Liver (tissue), 3 donors: Measurements from ENCODE around the gene UNC5A.

Experiments used
- ATF3 ChIP-seq: IDR thresholded peaks from 2 replicates; pipeline ENCODE4 v1.6.1; 2016; ENCODE audit warnings: antibody characterized with exemption
- GABPA ChIP-seq, 2 donors: IDR thresholded peaks in 1 of 2; conservative IDR thresholded peaks in 1 of 2; 2 replicates each; pipeline ENCODE4 v1.6.1; 2016; ENCODE audit warnings: antibody characterized with exemption in 2 of 2, mild to moderate bottlenecking in 1 of 2, moderate library complexity in 1 of 2
- JUND ChIP-seq, 2 donors: IDR thresholded peaks; 2 replicates each; pipeline ENCODE4 v1.6.1; 2016; ENCODE audit warnings: antibody characterized with exemption in 2 of 2
- MAX ChIP-seq: IDR thresholded peaks from 2 replicates; pipeline ENCODE4 v1.6.1; 2016; ENCODE audit warnings: antibody characterized with exemption
- RAD21 ChIP-seq, 2 donors: IDR thresholded peaks; 2 replicates each; pipeline ENCODE4 v1.6.1; 2016; ENCODE audit warnings: antibody characterized with exemption in 2 of 2, mild to moderate bottlenecking in 2 of 2
- REST ChIP-seq: IDR thresholded peaks from 2 replicates; pipeline ENCODE4 v1.6.1; 2016; ENCODE audit warnings: antibody characterized with exemption, mild to moderate bottlenecking
- SP1 ChIP-seq: IDR thresholded peaks from 2 replicates; pipeline ENCODE4 v1.6.1; 2018; ENCODE audit warnings: antibody characterized with exemption, mild to moderate bottlenecking
- YY1 ChIP-seq: IDR thresholded peaks from 2 replicates; pipeline ENCODE4 v1.6.1; 2016; ENCODE audit warnings: antibody characterized with exemption, mild to moderate bottlenecking
- TF ChIP-seq, protein P1 (sequence below): fragments of 150-350 bp; IDR thresholded peaks from 2 replicates; pipeline ENCODE4 v1.5.1; 2017; ENCODE audit warnings: improper control_type of control experiment, low read depth, low read length; ENCODE audit not compliant: missing input control
- donor health status: healthy.
- donor health status: healthy.

DNA sequence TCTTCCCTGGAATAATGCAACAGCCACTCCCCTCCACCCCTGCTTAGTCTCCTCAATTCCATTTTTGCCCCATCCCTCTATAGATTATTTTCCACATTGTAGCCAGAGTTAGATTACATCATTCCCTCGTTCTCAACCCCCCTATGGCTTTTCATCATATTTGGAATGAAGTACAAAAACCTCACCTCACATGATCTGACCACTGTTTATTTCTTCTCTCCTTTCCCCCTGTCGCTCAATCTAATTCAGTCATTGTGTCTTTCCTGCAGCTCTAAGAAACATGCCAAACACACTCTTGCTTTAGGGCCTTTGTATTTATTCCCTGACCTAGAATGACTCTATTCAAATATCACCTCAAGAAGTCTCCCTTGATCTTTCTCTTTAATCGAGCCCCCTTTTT, 111.4 kb downstream of the UNC5A start:
- TF ChIP-seq, protein P1, sequence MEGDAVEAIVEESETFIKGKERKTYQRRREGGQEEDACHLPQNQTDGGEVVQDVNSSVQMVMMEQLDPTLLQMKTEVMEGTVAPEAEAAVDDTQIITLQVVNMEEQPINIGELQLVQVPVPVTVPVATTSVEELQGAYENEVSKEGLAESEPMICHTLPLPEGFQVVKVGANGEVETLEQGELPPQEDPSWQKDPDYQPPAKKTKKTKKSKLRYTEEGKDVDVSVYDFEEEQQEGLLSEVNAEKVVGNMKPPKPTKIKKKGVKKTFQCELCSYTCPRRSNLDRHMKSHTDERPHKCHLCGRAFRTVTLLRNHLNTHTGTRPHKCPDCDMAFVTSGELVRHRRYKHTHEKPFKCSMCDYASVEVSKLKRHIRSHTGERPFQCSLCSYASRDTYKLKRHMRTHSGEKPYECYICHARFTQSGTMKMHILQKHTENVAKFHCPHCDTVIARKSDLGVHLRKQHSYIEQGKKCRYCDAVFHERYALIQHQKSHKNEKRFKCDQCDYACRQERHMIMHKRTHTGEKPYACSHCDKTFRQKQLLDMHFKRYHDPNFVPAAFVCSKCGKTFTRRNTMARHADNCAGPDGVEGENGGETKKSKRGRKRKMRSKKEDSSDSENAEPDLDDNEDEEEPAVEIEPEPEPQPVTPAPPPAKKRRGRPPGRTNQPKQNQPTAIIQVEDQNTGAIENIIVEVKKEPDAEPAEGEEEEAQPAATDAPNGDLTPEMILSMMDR = no peak
- TF ChIP-seq MAX = no peak
- no peak for TF ChIP-seq RAD21 (IDR thresholded peaks at IDR 0.05)
- TF ChIP-seq YY1 = no peak
- TF ChIP-seq GABPA (IDR thresholded peaks at IDR 0.05 in 1 of 2, conservative IDR thresholded peaks at IDR 0.05 in 1 of 2) = no peak
- TF ChIP-seq SP1 = no peak
- no peak for TF ChIP-seq REST
- TF ChIP-seq ATF3 = no peak
- no peak for TF ChIP-seq JUND (IDR thresholded peaks at IDR 0.05)
